ENCODE results near the gene APH1B.

DNA sequence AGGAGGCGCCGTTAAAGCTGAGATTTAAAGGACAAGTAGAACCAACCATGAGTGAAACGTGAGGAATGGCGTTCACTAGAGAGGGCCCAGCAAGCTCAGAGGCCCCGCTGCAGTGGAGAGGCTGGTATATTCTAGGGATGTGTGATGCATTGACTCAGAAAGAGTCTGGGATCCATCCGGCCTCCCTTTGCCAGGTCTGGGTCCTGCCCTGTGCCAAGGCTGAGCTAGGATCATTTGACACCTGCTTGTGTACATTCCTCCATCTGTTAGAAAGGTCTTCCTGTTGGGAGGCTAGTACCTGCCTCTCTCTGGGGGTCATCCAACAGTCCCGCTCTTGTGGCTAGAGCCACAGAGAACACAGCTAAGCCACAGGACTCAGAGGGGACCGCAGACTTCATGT is 75.9 kb downstream of the APH1B start:
- TF ChIP-seq, protein P1, sequence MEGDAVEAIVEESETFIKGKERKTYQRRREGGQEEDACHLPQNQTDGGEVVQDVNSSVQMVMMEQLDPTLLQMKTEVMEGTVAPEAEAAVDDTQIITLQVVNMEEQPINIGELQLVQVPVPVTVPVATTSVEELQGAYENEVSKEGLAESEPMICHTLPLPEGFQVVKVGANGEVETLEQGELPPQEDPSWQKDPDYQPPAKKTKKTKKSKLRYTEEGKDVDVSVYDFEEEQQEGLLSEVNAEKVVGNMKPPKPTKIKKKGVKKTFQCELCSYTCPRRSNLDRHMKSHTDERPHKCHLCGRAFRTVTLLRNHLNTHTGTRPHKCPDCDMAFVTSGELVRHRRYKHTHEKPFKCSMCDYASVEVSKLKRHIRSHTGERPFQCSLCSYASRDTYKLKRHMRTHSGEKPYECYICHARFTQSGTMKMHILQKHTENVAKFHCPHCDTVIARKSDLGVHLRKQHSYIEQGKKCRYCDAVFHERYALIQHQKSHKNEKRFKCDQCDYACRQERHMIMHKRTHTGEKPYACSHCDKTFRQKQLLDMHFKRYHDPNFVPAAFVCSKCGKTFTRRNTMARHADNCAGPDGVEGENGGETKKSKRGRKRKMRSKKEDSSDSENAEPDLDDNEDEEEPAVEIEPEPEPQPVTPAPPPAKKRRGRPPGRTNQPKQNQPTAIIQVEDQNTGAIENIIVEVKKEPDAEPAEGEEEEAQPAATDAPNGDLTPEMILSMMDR (IDR thresholded peaks at IDR 0.05): no peak
- no peak for TF ChIP-seq POLR2A (IDR thresholded peaks at IDR 0.05)
- TF ChIP-seq POLR2AphosphoS5 (IDR thresholded peaks at IDR 0.05; ENCODE audit: insufficient read depth in 1 of 2, low read depth in 1 of 2): no peak
